ENCODE data around the gene GALNT18.

GALNT18 gene

DNA sequence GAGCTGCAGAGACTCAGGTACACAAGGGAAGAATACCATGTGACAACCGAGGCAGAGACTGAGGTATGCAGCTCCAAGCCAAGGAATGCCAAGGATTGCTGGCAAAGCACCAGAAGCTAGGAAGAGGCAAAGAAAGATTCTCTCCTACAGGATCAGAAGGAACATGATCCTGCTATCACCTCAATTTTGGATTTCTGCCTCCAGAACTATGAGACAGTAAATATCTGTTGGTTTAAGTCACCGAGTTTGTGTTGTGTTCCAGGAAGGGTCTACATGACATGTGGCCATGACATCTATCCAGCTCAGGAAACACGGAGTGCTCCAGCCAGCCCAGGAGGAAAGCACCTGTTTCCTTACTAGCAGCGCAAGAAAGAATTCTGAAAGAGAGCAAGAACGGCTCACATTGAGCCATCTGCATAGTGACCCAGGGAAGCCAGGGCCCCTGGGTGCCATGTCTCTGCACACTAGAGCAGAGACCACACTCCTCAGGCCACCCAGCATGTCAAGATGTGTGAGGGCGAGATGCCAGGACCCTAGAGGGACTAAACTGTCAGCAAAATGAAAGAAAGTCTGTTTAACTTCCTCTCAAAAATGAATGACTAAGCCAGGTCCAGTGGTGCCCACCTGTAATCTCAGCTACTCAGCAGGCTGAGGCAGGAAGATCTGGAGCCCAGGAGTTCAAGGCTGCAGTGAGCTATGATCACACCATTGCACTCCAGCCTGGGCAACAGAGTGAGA lies 35.6 kb upstream of the GALNT18 start:
- H3K27me3 ChIP-seq (ENCODE audit: insufficient read depth, low read length) = no peaks in the 10 kb centered on the region
- H3K9me3 ChIP-seq (ENCODE audit: low read length) = no peaks in the 10 kb centered on the region

DNA sequence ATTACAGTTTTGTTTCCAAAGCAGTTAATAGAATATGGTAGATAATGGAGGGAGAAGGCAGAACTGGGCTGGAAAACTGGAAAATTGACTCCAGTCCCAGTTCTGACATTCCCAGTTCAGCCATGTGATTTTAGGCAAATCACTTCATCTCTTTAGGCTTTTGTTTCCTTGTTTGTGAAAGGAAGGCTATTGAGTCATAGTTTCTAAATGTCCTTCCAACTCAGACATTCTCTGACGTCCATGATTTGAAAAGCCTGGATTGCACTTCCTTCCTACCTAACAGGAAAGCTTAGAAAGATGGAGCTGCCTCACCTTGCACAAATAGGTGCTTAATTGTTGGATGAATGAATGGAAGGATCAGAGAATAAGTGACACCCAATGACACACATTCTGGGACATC lies 19.8 kb upstream of the GALNT18 start:
- no peaks in the 10 kb centered on the region for H3K4me1 ChIP-seq (ENCODE audit: insufficient read depth, low read length)
- H3K36me3 ChIP-seq (ENCODE audit: insufficient read depth, low read length) = no peaks in the 10 kb centered on the region
- H3K9me3 ChIP-seq (ENCODE audit: low read length) = no peaks in the 10 kb centered on the region
- H2AFZ ChIP-seq (ENCODE audit: low read depth, low read length) = no peak overlapping the region
- H3K4me3 ChIP-seq (ENCODE audit: low read length) = no peak overlapping the region
- H3K27me3 ChIP-seq (ENCODE audit: insufficient read depth, low read length) = no peaks in the 10 kb centered on the region

More for the DNA sequence above, 35.6 kb upstream of the GALNT18 start:
- no peak overlapping the region for H2AFZ ChIP-seq (ENCODE audit: low read depth, low read length)
- no peaks in the 10 kb centered on the region for H3K4me1 ChIP-seq (ENCODE audit: insufficient read depth, low read length)
- no peak overlapping the region for H3K4me3 ChIP-seq (ENCODE audit: low read length)
- no peaks in the 10 kb centered on the region for H3K36me3 ChIP-seq (ENCODE audit: insufficient read depth, low read length)

- Histone ChIP-seq H3K36me3 (ENCODE audit: insufficient read depth, low read length) (no peaks in the 10 kb centered on the region), H3K4me1 (ENCODE audit: insufficient read depth, low read length) (no peaks in the 10 kb centered on the region), H2AFZ (ENCODE audit: low read depth, low read length) (no peak overlapping the region), H3K27me3 (ENCODE audit: insufficient read depth, low read length) (no peaks in the 10 kb centered on the region), H3K9me3 (ENCODE audit: low read length) (no peaks in the 10 kb centered on the region), H3K4me3 (ENCODE audit: low read length) (no peak overlapping the region)
Measured at GRCh38 chr11:11640996-11641395, 19.2 kb upstream of the GALNT18 start.

GRCh38 chr11:11640152-11640551 lies 18.3 kb upstream of the GALNT18 start:
- Histone ChIP-seq H2AFZ (ENCODE audit: low read depth, low read length) (no peak overlapping the region), H3K27me3 (ENCODE audit: insufficient read depth, low read length) (no peaks in the 10 kb centered on the region), H3K4me3 (ENCODE audit: low read length) (no peak overlapping the region), H3K36me3 (ENCODE audit: insufficient read depth, low read length) (no peaks in the 10 kb centered on the region), H3K4me1 (ENCODE audit: insufficient read depth, low read length) (no peaks in the 10 kb centered on the region), H3K9me3 (ENCODE audit: low read length) (no peaks in the 10 kb centered on the region)

DNA sequence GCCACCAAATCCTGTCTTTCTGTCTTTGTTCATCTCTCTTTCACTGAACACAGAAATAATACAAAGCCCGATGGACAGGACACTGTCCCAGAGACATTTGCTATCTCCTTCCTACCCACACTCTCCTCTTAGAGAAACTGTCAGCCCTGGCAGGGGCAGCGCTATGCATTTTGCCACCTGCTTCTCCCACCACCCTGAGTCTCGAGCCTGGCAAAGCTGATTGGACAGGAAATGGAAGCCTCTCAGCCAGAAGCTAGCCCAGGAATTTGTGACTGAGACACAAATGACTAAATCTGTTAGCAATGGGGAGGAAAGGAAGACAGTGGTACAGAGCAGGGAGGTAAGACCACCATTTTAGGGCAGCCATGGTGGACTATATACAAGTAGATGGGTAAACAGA lies 14.9 kb upstream of the GALNT18 start:
- Histone ChIP-seq H3K9me3 (ENCODE audit: low read length) (no peaks in the 10 kb centered on the region), H3K4me3 (ENCODE audit: low read length) (no peak overlapping the region), H3K36me3 (ENCODE audit: insufficient read depth, low read length) (no peaks in the 10 kb centered on the region), H2AFZ (ENCODE audit: low read depth, low read length) (no peak overlapping the region), H3K4me1 (ENCODE audit: insufficient read depth, low read length) (no peaks in the 10 kb centered on the region), H3K27me3 (ENCODE audit: insufficient read depth, low read length) (no peaks in the 10 kb centered on the region)

- Histone ChIP-seq H3K27me3 (ENCODE audit: insufficient read depth, low read length) (no peaks in the 10 kb centered on the region), H3K9me3 (ENCODE audit: low read length) (no peaks in the 10 kb centered on the region), H2AFZ (ENCODE audit: low read depth, low read length) (no peak overlapping the region), H3K36me3 (ENCODE audit: insufficient read depth, low read length) (no peaks in the 10 kb centered on the region), H3K4me1 (ENCODE audit: insufficient read depth, low read length) (no peaks in the 10 kb centered on the region), H3K4me3 (ENCODE audit: low read length) (no peak overlapping the region)
Measured at GRCh38 chr11:11635443-11635842, 13.6 kb upstream of the GALNT18 start.

- H2AFZ ChIP-seq (ENCODE audit: low read depth, low read length) = no peak overlapping the region
- peaks cover 12% of the 10 kb centered on the region for H3K27me3 ChIP-seq (ENCODE audit: insufficient read depth, low read length)
- H3K4me3 ChIP-seq (ENCODE audit: low read length) = no peak overlapping the region
- H3K4me1 ChIP-seq (ENCODE audit: insufficient read depth, low read length) = no peaks in the 10 kb centered on the region
- H3K36me3 ChIP-seq (ENCODE audit: insufficient read depth, low read length) = no peaks in the 10 kb centered on the region
- H3K9me3 ChIP-seq (ENCODE audit: low read length) = no peaks in the 10 kb centered on the region
Measured at GRCh38 chr11:11629368-11629767, 7.6 kb upstream of the GALNT18 start.

DNA sequence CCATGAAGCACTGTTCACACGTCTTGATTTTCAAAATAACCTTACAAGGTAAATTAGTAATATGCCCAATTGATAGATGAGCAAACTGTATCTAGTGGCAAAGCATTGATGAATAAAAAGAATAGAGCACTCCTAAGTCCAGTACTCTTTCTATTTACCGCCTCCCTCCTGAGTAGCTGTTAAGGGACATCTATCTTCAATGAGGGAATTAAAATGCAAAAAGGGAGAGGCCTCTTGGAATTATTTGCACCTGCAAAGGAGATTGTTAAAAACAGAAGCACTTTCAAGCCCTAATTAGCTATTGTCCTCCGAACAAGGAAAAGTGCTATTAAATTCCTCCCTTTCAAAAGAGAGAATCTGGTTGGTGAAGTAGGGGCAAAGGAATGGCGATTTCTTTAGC lies 6.8 kb upstream of the GALNT18 start:
- Histone ChIP-seq H3K9me3 (ENCODE audit: low read length) (no peaks in the 10 kb centered on the region), H3K4me3 (ENCODE audit: low read length) (no peak overlapping the region), H3K27me3 (ENCODE audit: insufficient read depth, low read length) (peaks cover 12% of the 10 kb centered on the region), H3K4me1 (ENCODE audit: insufficient read depth, low read length) (no peaks in the 10 kb centered on the region), H2AFZ (ENCODE audit: low read depth, low read length) (no peak overlapping the region), H3K36me3 (ENCODE audit: insufficient read depth, low read length) (no peaks in the 10 kb centered on the region)

- peaks cover 22% of the 10 kb centered on the region for H3K27me3 ChIP-seq (ENCODE audit: insufficient read depth, low read length)
- peaks cover 6% of the 10 kb centered on the region for H3K4me1 ChIP-seq (ENCODE audit: insufficient read depth, low read length)
- H3K36me3 ChIP-seq (ENCODE audit: insufficient read depth, low read length) = no peaks in the 10 kb centered on the region
- H3K4me3 ChIP-seq (ENCODE audit: low read length) = no peak overlapping the region
- H3K9me3 ChIP-seq (ENCODE audit: low read length) = no peaks in the 10 kb centered on the region
- H2AFZ ChIP-seq (ENCODE audit: low read depth, low read length) = no peak overlapping the region
Measured at GRCh38 chr11:11626128-11626527, 4.3 kb upstream of the GALNT18 start.

GRCh38 chr11:11624926-11625325 lies 3.1 kb upstream of the GALNT18 start:
- Histone ChIP-seq H3K36me3 (ENCODE audit: insufficient read depth, low read length) (no peaks in the 10 kb centered on the region), H3K4me3 (ENCODE audit: low read length) (no peak overlapping the region), H2AFZ (ENCODE audit: low read depth, low read length) (no peak overlapping the region), H3K9me3 (ENCODE audit: low read length) (no peaks in the 10 kb centered on the region), H3K27me3 (ENCODE audit: insufficient read depth, low read length) (peaks cover 34% of the 10 kb centered on the region), H3K4me1 (ENCODE audit: insufficient read depth, low read length) (peaks cover 13% of the 10 kb centered on the region)

- peaks cover 41% of the 10 kb centered on the region for H3K27me3 ChIP-seq (ENCODE audit: insufficient read depth, low read length)
- peaks cover 13% of the 10 kb centered on the region for H3K4me1 ChIP-seq (ENCODE audit: insufficient read depth, low read length)
- no peaks in the 10 kb centered on the region for H3K36me3 ChIP-seq (ENCODE audit: insufficient read depth, low read length)
- no peak overlapping the region for H3K4me3 ChIP-seq (ENCODE audit: low read length)
- no peak overlapping the region for H2AFZ ChIP-seq (ENCODE audit: low read depth, low read length)
- no peaks in the 10 kb centered on the region for H3K9me3 ChIP-seq (ENCODE audit: low read length)
Measured at GRCh38 chr11:11624204-11624603, 2.4 kb upstream of the GALNT18 start.

GRCh38 chr11:11622772-11623171 lies 967 bp upstream of the GALNT18 start:
- Histone ChIP-seq H3K4me1 (ENCODE audit: insufficient read depth, low read length) (peaks cover 13% of the 10 kb centered on the region), H3K9me3 (ENCODE audit: low read length) (no peaks in the 10 kb centered on the region), H3K27me3 (ENCODE audit: insufficient read depth, low read length) (peaks cover 53% of the 10 kb centered on the region), H3K4me3 (ENCODE audit: low read length) (no peak overlapping the region), H2AFZ (ENCODE audit: low read depth, low read length) (no peak overlapping the region), H3K36me3 (ENCODE audit: insufficient read depth, low read length) (no peaks in the 10 kb centered on the region)

GRCh38 chr11:11622340-11622706 lies 518 bp upstream of the GALNT18 start:
- H3K4me1 ChIP-seq (ENCODE audit: insufficient read depth, low read length) = peaks cover 13% of the 10 kb centered on the region
- H3K27me3 ChIP-seq (ENCODE audit: insufficient read depth, low read length) = peaks cover 55% of the 10 kb centered on the region
- peak overlapping the region; percentile 13 for H3K4me3 ChIP-seq (ENCODE audit: low read length)
- H2AFZ ChIP-seq (ENCODE audit: low read depth, low read length) = peak overlapping the region; percentile 74
- H3K36me3 ChIP-seq (ENCODE audit: insufficient read depth, low read length) = no peaks in the 10 kb centered on the region
- no peaks in the 10 kb centered on the region for H3K9me3 ChIP-seq (ENCODE audit: low read length)

All from neuron (in vitro differentiated cells).